K562 (cell line): ENCODE results near the gene NARF.

Experiments used
- CBX8 ChIP-seq: fragments of 200-600 bp; sonication (generic); IDR thresholded peaks from 2 replicates; pipeline ENCODE4 v1.6.1; 2012; ENCODE audit warnings: borderline replicate concordance, mixed run types, low read depth, mild to moderate bottlenecking, moderate library complexity, mixed read lengths, low read length, control low read depth, inconsistent platforms; ENCODE audit not compliant: poor library complexity, severe bottlenecking; ENCODE audit errors: extremely low read depth
- ELF1 ChIP-seq: fragments of 200-800 bp; sonication (Bioruptor generic); IDR thresholded peaks from 2 replicates; pipeline ENCODE4 v1.6.1; 2016; ENCODE audit warnings: missing genetic modification characterization, missing compliant biosample characterization
- ETS2 ChIP-seq: IDR thresholded peaks from 2 replicates; pipeline ENCODE4 v1.6.1; 2016; ENCODE audit warnings: borderline replicate concordance, missing genetic modification characterization, mild to moderate bottlenecking, moderate library complexity, missing compliant biosample characterization; ENCODE audit not compliant: poor library complexity, severe bottlenecking
- NFYB ChIP-seq: IDR thresholded peaks from 2 replicates; pipeline ENCODE4 v1.6.1; 2011; ENCODE audit warnings: mild to moderate bottlenecking, moderate library complexity; ENCODE audit not compliant: insufficient read length; ENCODE audit errors: extremely low read depth
- NR1H2 ChIP-seq: sonication (generic); formaldehyde crosslinking; IDR thresholded peaks from 2 replicates; pipeline ENCODE4 v1.4.0; 2020; ENCODE audit warnings: mild to moderate bottlenecking, missing genetic modification reagents
- NR2C2 ChIP-seq, 2 experiments: fragments of 200-800 bp in 1 of 2; sonication (Bioruptor generic) in 1 of 2; sonication (generic) in 1 of 2; formaldehyde crosslinking in 1 of 2; IDR thresholded peaks; 2 replicates each; pipeline versions ENCODE4 v1.6.1 to v1.8.0; 2016 to 2022; ENCODE audit warnings: mild to moderate bottlenecking in 1 of 2, missing compliant biosample characterization in 1 of 2, missing genetic modification characterization in 1 of 2, missing genetic modification reagents in 1 of 2
- SREBF1 ChIP-seq: fragments of 150-350 bp; IDR thresholded peaks from 2 replicates; pipeline ENCODE4 v1.6.1; 2014; ENCODE audit warnings: antibody characterized with exemption, low read depth, low read length, borderline replicate concordance
- TF ChIP-seq, protein P1 (sequence below), 3 experiments: IDR thresholded peaks in 2 of 3; conservative IDR thresholded peaks in 1 of 3; 2 replicates each; pipeline ENCODE4 v1.5.1; 2011 to 2012; ENCODE audit warnings: low read length in 3 of 3, mild to moderate bottlenecking in 3 of 3, control low read depth in 2 of 3, improper control_type of control experiment in 1 of 3, inconsistent platforms in 1 of 3, low read depth in 1 of 3, mixed read lengths in 1 of 3, moderate library complexity in 1 of 3; ENCODE audit not compliant: insufficient read depth in 2 of 3

DNA sequence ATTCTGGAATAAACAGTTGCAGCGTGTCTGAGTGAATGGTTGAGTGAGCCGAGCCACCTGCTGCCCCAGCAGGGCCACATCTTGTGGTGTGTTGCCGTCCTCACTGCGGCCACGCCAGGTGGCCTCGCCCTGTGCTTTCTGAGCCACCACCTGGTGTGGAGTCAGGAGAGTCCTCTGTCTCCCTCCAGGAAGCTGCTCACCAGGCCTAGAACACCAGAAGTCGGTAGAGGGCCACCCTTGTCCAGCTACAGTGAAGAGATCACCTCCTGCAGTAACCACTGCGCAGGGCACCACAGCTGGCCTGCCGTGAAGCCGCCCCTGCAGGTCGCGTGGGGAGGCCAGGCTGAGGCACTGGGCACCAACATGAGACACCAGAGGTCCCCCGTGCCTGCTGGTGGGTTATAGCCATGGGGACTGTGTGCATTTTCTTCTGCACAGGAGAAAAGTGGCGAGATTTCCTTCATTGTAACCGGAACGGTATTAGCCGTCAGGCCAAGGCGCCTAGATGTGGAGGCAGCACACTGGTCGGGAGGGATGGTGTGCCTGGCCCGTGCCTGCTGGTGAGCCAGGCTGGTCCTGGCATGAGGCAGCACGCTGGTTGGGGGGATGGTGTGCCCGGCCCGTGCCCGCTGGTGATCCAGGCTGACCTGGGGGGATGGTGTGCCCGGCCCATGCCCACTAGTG lies 32.1 kb downstream of the NARF start:
- TF ChIP-seq, protein P1, sequence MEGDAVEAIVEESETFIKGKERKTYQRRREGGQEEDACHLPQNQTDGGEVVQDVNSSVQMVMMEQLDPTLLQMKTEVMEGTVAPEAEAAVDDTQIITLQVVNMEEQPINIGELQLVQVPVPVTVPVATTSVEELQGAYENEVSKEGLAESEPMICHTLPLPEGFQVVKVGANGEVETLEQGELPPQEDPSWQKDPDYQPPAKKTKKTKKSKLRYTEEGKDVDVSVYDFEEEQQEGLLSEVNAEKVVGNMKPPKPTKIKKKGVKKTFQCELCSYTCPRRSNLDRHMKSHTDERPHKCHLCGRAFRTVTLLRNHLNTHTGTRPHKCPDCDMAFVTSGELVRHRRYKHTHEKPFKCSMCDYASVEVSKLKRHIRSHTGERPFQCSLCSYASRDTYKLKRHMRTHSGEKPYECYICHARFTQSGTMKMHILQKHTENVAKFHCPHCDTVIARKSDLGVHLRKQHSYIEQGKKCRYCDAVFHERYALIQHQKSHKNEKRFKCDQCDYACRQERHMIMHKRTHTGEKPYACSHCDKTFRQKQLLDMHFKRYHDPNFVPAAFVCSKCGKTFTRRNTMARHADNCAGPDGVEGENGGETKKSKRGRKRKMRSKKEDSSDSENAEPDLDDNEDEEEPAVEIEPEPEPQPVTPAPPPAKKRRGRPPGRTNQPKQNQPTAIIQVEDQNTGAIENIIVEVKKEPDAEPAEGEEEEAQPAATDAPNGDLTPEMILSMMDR (IDR thresholded peaks at IDR 0.05 in 2 of 3, conservative IDR thresholded peaks at IDR 0.05 in 1 of 3; ENCODE audit: insufficient read depth in 2 of 3, low read depth in 1 of 3, low read length in 3 of 3), result peak in 1 of 3 experiments; percentile 21; a peak in 1 of 6 replicates
- TF ChIP-seq ETS2 (no peak), NFYB (no peak), SREBF1 (no peak), NR1H2 (CRISPR knock-in tag) (no peak), NR2C2 (CRISPR knock-in tag; IDR thresholded peaks at IDR 0.05) (no peak), NR2C2 (tag; IDR thresholded peaks at IDR 0.05) (no peak), CBX8 (no peak), ELF1 (tag) (no peak)
